ENCODE measurements around the gene COG8. TPM values are rescaled to one million over a fixed set of nuclear protein-coding genes. Genes with fewer than 3 reads are reported as not detected.
"Not testable (repeated sequence)": the region's sequence is repeated elsewhere in the genome, so short reads cannot be mapped to it uniquely, and the experiment has no call there.

Gene COG8
- total and polyA plus RNA-seq, 9 donors: 21.0 to 48.9 (median 40.7) TPM

GRCh38 chr16:69298261-69298660, 41.1 kb downstream of the COG8 start:
- 94 to 98% (median 95%) methylated on average over 4 of the region's 4 CpGs for WGBS, 3 donors
- Histone ChIP-seq H3K27me3 (no peaks in the 10 kb centered on the region), H3K4me1 (ENCODE audit: insufficient read depth) (no peaks in the 10 kb centered on the region), H3K9me3 (no peaks in the 10 kb centered on the region), H3K36me3 (no peaks in the 10 kb centered on the region), H3K4me3 (no peak overlapping the region), H3K27ac (no peak overlapping the region)
- no peak for DNase-seq
- TF ChIP-seq EP300 (IDR thresholded peaks at IDR 0.05) (no peak), POLR2A (IDR thresholded peaks at IDR 0.05) (no peak), CTCF (IDR thresholded peaks at IDR 0.05) (no peak)
- intact Hi-C loops (cut with DNase I): loop anchor here in 1 of 4 donors (10.0 kb wide), 1 partner anchor 423 kb away; no protein-coding TSS in a partner anchor

- H3K4me3 ChIP-seq; H3K27ac ChIP-seq; H3K4me1 ChIP-seq (ENCODE audit: insufficient read depth); H3K36me3 ChIP-seq; H3K27me3 ChIP-seq; DNase-seq; H3K9me3 ChIP-seq: not testable (repeated sequence)
- 95 to 99% (median 97%) methylated on average over 7 of the region's 7 CpGs for WGBS, 3 donors
- intact Hi-C loops (cut with DNase I): loop anchor here in 1 of 4 donors (10.0 kb wide), 1 partner anchor 422 kb away; no protein-coding TSS in a partner anchor
Observed at GRCh38 chr16:69296771-69297170, 42.6 kb downstream of the COG8 start.

GRCh38 chr16:69294051-69294450, 45.3 kb downstream of the COG8 start:
- 93 to 96% (median 96%) methylated on average over 1 of the region's 1 CpG for WGBS, 3 donors
- H3K9me3 ChIP-seq: no peaks in the 10 kb centered on the region
- no peak for TF ChIP-seq CTCF (IDR thresholded peaks at IDR 0.05)
- TF ChIP-seq POLR2A (IDR thresholded peaks at IDR 0.05): no peak
- no peak for TF ChIP-seq EP300 (IDR thresholded peaks at IDR 0.05)

GRCh38 chr16:69293401-69293800, 46.0 kb downstream of the COG8 start:
- Histone ChIP-seq H3K27ac (no peak overlapping the region), H3K9me3 (no peaks in the 10 kb centered on the region), H3K4me1 (ENCODE audit: insufficient read depth) (no peaks in the 10 kb centered on the region), H3K27me3 (no peaks in the 10 kb centered on the region), H3K36me3 (no peaks in the 10 kb centered on the region), H3K4me3 (no peak overlapping the region)
- intact Hi-C loops (cut with DNase I): loop anchor here in 2 of 4 donors (5.0 to 10.0 kb wide), 2 partner anchors 131 to 419 kb away; no protein-coding TSS in a partner anchor
- WGBS, 3 donors: 66 to 70% (median 69%) methylated on average over 3 of the region's 3 CpGs
- DNase-seq: no peak
- TF ChIP-seq CTCF (IDR thresholded peaks at IDR 0.05) (no peak), EP300 (IDR thresholded peaks at IDR 0.05) (no peak), POLR2A (IDR thresholded peaks at IDR 0.05) (no peak)

More at GRCh38 chr16:69294051-69294450, 45.3 kb downstream of the COG8 start:
- no peak for DNase-seq
- H3K4me1 ChIP-seq (ENCODE audit: insufficient read depth): no peaks in the 10 kb centered on the region
- no peak overlapping the region for H3K4me3 ChIP-seq
- intact Hi-C loops (cut with DNase I): loop anchor here in 2 of 4 donors (5.0 to 10.0 kb wide), 2 partner anchors 132 to 419 kb away; no protein-coding TSS in a partner anchor
- H3K27ac ChIP-seq: no peak overlapping the region
- no peaks in the 10 kb centered on the region for H3K36me3 ChIP-seq
- no peaks in the 10 kb centered on the region for H3K27me3 ChIP-seq

- not testable (repeated sequence) for H3K4me1 ChIP-seq (ENCODE audit: insufficient read depth); H3K36me3 ChIP-seq; H3K27me3 ChIP-seq; DNase-seq; H3K4me3 ChIP-seq; H3K27ac ChIP-seq; H3K9me3 ChIP-seq
- 87 to 94% (median 94%) methylated on average over 9 of the region's 9 CpGs for WGBS, 3 donors
- intact Hi-C loops (cut with DNase I): loop anchor here in 2 of 4 donors (5.0 to 10.0 kb wide), 2 partner anchors 129 to 417 kb away; no protein-coding TSS in a partner anchor
Observed at GRCh38 chr16:69291657-69292056, 47.7 kb downstream of the COG8 start.

Data from ovary (tissue), 9 donors.